Ureter (tissue), 1 donor: Measurements from ENCODE around the gene PDCD7. TPM values are rescaled to one million over a fixed set of nuclear protein-coding genes. Genes with fewer than 3 reads are reported as not detected.
A peak's percentile ranks its signal among the peaks of the same experiment; 100 is the strongest.
"Not testable (repeated sequence)": the region's sequence is repeated elsewhere in the genome, so short reads cannot be mapped to it uniquely, and the experiment has no call there.

Source experiments
- DNase-seq: peaks from one replicate; pipeline ENCODE4 v3.0.0-alpha.2; 2020; ENCODE audit warnings: low spot score
- total RNA-seq: library from RNA; stranded (reverse); gene quantifications from one replicate; pipeline ENCODE4 v1.2.4, GENCODE V29; 2023
- donor health status: DM: yes; HTN: yes; CAD: no.

The PDCD7 gene
- total RNA-seq, 1 donor from 2014 or later: 25.9 TPM

GRCh38 chr15:65115542-65115941 is 18.1 kb downstream of the PDCD7 start:
- DNase-seq: no peak

DNA sequence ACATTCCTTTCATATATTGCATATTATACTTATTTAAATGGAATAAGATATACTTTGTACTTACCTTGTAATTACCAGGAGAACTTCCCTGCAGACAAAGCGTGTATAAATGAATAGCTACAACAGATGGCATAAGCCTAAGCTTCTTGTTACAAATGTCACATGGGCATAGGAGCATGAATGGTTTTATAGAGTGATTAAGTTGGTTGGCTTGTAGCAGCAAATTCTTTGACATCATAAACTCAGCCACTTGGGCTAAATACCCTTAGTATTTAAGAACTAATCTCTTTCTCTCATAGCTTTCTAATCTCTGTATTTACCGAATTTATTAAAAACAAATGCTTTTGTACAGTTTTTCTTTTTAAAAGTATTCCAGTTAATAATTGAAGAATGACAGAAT is 18.5 kb downstream of the PDCD7 start, which contains the start of gene UBAP1L:
Gene UBAP1L (minus strand): TSS at position 115 of the 400 bp plus-strand sequence. CDS start 8,985 bp downstream, outside the sequence.
- DNase-seq: no peak

DNA sequence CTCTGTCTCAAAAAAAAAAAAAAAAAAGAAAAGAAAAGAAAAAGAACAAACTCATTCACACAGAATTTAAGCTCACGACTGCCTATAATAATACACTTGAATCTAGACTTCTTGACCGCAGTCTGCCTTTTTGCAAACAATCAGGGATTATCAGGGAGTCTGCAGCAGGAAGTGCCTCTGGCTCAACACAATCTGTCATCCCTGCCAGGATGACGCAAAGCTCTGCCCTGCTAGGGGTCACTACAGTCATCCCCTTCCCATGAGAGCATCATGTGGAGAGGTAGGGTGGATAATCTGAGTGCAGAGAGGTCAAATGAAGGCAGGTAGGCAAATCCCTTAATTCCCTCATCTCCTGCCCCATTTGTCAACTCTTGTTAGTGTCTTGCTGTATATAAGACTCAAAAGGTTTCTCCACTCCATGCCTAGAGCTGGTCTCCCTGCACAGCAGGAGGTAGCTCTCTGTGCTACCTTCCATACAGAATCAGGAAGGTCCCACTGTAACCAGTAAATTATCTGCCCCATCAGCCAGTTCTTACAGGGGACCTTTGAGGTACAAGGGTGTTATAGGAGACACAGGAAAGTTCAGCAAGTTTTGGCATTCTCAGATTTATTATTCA is 22.8 kb downstream of the PDCD7 start:
- DNase-seq: no peak

GRCh38 chr15:65106011-65106590 is 27.5 kb downstream of the PDCD7 start:
- no peak for DNase-seq

DNA sequence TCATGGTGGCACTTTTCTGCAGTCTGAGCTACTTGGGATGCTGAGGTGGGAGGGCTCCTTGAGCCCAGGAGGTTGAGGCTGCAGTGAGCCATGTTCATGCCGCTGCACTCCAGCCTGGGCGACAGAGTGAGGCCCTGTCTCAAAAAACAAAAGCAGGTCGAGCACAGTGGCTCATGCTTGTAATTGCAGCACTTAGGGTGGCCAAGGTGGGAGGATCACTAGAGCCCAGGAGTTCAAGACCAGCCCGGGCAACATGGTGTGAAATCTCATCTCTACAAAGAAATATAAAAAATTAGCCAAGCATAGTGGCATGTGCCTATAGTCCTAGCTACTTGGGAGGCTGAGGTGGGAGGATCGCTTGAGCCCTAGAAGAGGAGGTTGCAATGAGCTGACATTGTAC is 28.6 kb downstream of the PDCD7 start:
- DNase-seq: no peak

- no peak for DNase-seq
Observed at GRCh38 chr15:65102912-65103311, 30.7 kb downstream of the PDCD7 start.

DNA sequence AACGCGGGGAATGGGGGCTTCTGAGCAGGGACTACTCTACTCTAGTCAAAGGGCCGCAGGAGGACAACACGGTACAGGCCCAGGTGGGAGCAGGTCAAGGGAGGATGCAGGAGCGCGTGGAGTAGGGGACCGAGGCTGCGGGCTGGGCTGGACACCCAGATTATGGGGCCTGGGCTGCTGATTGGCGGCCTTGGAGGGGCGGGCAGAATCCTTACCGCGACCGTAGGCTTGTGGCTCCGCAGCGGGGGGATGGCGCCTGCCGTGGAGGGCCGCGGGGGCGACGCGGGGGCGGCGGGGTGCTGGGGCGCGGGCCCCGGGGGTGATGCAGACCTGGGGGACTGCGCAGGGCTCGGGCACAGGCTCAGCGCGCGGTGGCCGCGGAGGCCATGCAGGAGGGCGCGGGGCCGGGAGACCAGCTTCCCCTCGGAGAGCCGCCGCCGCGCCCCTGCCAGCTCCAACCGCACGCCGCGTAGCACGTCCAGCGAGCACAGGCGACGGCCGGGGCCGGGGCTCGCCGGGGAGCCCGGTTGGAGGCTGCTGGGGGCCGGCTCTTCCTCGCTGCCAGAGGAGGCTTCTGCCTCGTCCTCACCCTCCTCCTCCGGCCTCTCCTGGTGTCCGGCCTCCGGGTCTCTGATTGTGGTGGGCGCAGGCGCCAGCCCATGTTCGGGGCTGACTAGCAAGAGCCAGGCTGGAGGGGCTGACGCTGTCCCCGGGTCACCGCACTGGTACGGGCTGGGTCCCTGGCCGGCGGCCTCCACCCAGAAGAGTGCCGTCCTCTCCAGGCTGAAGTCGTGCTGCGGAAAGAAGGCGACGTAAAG is 31.5 kb downstream of the PDCD7 start:
- DNase-seq: no peak

- peak; percentile 77 for DNase-seq
Observed at GRCh38 chr15:65101411-65101890, 32.2 kb downstream of the PDCD7 start.

DNA sequence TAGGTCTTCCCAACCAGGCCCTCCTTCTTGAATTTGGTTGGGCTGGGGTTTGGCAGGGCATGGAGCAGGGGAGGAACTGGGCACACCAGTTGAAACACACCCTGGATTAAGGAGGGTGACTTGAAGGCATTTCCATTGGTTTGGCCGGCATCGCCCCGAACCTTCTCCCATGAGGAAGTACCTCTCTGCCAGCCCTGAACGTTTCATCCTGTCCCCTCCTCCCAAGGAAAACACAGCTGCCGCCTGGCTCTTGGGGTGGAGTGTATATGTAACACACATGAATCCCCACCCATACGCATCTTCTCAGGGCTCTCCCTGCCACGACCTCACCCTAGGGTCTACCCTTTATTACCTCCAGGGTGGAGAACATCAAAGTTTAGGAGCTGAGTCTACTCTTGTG is 33.2 kb downstream of the PDCD7 start:
- no peak for DNase-seq

- peak; percentile 23 for DNase-seq
Observed at GRCh38 chr15:65099801-65100200, 33.8 kb downstream of the PDCD7 start.

GRCh38 chr15:65099336-65099735 is 34.3 kb downstream of the PDCD7 start:
- peak; percentile 29 for DNase-seq

DNA sequence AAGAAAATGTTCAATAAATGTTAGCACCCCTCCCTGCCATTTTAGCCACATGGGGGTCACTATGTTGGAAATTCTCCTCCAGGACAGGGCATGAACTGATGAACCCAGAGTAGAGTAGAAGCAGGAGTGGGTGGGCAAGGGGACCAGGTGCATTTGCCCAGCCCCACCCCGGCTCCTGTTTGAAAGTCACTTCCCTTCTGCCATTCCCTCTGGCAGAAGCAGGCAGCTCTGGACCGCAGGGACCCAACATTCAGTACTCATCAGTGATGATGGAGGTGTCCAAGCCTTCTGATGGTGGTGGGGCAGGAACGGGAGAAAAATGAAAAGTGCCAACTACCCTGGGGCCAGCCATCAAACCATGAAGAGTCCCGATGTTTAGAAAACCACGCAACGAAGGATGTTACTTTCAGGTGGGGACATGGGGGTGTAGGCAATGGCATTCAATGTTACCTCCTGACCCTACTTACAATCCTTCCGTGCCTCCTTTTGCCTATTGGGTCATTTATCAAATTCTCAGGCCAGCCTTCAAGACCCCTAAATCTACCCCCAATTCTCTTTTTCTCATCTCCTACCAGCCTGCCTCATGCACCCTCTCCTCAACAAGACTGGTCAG is 35.9 kb downstream of the PDCD7 start:
- no peak for DNase-seq

- DNase-seq: no peak
Observed at GRCh38 chr15:65096481-65097385, 36.9 kb downstream of the PDCD7 start.

DNA sequence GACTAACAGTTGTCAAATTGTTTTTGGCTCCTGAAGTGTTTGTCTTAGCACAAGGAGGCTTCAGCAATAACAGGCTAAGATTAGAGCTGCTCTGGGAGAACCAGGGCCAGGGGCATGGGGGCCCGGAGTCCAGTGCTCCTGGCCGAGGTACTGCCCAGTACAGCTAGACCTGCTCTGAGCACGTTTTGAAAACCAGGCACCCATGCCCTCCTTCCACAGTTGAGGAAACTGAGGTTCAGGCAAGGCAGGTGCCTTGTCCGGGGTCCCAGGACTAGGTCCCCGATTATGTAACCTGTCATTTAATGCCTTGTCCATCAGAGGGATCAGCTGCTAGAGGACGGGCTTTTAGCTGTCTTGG is 37.9 kb downstream of the PDCD7 start:
- DNase-seq: no peak

GRCh38 chr15:65095011-65095746 is 38.4 kb downstream of the PDCD7 start:
- no peak for DNase-seq

DNA sequence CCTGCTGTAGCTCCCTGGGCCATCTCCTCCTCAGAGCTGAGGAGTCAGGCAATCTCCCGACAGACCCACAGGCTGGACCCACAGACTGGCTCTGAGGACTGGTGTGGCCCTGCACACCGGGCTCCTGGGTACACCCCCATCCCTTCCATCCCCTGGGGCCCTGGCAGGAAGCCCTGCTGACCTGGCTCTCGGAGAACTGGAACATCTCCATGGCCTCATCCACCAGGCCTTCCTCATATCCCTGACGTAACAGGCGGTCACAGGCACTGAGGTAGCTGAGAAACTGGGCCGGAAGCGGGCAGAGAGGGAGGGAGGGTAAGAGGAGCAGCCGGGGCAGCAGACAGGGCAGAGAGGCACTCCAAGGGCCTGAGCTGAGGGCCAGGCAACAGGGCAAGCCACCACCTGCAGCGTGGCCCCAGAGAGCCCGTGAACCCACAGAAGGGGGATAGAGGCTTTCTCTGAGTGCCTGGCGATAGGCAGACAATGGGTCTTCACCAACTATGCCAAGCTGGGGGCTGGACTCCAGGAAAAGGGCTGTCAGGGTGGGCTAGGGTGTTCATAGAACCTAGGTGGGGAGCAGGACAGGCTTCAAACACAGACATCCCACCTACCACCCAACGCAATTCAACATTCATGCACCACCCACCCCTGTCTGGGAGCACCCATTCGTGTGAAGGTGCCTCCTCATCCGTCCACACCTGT is 39.2 kb downstream of the PDCD7 start:
- DNase-seq: no peak

DNA sequence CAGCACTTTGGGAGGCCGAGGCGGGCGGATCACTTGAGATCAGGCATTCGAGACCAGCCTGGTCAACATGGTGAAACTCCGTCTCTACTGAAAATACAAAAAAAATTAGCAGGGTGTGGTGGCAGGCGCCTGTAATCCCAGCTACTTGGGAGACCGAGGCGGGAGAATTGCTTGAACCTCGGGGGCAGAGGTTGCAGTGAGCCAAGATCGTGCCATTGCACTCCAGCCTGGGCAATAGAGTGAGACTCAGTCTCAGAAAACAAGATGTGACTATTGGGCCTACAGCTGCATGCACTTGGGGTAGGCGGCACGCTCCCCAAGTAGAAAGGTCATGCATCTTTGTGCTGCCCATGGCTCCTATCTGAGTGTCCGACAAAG is 39.8 kb downstream of the PDCD7 start:
- not testable (repeated sequence) for DNase-seq

- DNase-seq: no peak
Observed at GRCh38 chr15:65092911-65093792, 40.5 kb downstream of the PDCD7 start.
